ENCODE results near the gene RHBG.

Gene RHBG

DNA sequence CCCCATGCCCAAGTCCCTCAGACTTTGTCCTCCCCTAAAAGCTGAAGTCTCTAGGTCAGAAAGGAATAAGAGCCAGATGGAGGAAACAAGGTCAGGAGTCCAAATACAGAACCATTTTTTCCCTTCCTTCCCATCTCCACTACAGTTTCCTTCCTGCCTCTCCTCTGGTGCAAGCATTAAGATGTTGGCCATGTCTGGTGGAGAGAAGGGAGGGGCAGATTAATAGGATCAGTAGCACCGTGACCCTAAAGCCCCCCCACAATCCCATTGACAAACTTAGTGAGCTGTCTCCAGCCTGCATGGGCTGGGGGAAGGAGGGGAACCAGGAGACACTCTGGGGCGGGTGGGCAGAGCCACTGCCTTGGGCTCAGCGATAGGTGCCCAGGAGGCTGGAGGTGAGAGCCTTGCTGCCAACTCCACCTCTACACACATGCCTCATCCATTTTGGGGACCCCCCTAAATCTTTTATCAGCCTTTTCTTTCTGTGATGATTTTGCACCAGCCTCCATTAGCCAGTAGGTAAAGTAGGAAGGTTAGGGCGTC is 59.8 kb downstream of the RHBG start:
- no peak for DNase-seq

DNA sequence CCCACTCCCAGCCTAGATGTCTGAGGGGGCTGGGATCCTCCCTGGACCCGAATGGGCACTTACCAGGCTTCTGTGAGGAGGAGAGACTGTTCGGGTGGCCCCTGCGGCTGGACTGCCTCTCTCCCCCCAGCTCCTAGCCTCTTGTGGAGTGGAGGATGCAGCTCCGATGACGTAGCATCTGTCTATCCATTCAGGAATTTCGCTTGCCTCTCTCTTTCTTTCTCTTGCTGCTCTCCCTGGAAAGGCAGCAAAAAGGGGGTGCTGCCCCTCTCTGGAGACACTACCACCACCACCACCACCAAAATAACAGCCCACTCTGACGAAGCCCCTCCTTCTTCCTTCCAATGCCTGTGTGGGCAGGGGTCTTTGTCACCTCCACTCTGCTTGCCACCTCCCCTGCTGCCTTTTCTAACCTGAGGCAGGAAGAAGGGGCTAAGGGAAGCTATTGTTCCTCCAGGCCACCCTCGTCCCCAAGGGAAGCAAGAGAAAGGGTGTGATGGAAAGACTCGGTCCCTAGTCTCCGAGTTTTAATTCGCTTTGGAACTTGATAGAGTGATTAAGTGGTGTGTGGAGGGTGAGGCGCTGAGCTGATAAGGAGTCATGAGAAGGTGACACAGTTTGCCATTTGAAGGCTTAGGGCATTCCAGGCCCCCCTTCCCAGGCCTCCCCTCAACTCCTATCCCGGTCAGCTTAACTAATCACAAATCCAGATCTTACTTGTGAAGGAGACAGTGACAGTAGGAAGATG is 60.5 kb downstream of the RHBG start:
- DNase-seq: no peak

DNA sequence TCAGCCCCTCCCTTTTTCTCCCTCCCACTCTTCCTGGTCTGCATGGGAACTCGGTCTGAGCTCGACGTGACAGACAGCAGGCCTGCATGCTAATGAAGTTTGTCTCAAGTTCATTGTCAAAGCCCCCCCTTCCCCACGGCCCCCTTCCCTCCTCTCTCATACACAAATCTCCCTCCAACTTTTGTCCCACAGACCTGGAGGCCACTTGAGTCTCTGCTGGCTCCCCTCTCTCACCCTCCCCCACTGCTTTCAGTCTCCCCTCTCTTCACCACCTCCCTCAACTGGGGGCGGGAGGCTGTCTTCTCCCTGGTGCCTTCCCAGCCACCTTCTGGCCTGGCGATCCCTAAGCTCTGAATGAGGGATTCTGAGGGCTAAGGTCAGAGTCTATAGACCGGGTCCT is 61.3 kb downstream of the RHBG start:
- no peak for DNase-seq

DNA sequence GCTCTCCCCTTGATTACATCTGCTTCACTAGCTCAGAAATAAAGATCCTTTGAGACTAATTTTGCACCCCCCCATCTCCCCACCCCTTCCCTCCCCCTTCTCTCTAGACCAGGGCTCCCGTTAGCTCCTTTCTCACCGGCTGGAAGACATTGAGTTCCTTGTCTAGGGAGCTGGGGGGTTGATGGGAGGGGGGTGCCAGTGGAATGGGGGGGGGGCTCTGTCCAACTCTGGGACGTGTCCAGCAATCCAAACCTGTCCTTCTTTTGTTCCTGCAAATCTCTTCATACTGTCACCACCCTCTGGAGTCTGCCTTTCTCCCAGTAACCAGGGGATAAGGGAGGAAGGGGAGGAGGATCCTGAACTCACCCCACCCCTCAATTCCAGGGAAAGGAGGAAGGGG is 61.9 kb downstream of the RHBG start:
- no peak for DNase-seq

DNA sequence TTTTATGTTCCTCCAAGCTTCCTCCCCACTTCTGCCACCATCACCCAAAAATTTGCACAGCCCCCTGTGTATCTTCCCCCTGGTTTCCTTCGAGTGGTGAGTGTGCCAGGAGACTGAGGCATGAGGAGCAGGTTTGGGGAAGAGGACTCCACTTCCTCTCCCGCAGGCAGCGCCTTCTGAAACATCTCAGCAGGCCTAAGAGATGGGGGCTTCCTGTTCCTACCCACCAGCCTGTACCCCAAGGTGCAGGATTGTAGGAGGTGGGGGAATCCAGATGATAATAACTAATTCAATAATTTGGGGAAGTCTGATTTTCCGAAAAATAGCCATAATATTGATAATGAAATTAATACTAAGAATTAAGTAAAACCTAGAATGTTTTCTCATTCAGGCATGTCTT is 62.4 kb downstream of the RHBG start:
- no peak for DNase-seq

DNA sequence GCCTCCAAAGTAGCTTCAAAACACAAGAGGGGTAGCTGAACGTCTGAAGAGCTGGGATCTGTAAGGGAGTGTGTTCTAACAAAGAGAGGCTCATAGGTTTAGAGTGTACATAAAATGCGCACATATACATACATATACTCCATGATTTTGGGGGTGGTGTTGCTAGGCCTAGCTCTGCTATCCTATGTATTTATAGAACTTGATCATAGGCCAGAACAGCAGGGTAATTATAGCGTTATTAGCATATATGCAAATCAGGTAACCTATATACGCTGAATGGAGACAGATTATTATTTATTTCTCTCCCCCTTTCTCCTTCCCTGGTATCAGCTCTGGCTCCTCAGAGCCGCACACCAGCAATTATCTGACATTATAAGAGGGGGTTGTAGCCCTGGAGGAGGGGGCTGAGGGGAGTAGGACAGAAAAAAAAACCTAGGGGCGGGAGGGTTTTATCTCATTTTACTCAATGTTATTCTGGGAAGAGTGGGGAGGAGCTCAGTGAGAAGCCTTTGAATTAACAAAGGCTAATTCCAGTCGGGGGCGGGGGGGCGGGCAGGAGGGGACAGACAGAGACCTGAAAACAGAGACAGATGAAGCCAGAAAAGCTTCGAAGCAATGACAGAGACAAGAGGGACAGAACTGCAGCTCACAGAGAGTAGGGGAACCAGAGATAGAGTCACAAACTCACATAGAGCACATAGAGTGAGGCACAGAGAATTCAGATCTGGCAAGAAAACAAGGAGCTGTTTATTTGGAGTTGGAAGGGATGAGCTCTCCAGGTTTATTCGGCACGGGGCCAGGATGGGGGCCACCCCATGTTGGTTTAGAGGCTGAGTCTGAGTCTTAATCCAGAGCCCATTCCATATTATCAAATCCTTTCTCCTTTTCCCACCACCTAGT is 63.0 kb downstream of the RHBG start:
- no peak for DNase-seq

DNA sequence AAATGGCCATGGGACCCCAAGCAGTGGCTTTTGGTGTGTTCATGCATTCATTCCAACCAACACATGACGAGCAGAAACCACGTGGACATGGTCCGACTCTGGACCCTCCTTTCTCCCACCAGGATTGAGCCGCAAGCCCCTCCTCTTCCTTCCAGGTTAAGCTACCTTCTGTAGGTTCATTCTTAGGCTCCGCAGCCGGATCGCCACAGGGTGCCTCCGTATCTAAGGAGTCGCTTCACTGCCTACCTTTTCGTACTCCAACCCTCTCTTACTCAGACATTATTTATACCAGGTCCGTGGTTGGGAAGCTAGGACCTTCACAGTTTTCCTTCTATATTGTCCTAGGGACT is 63.6 kb downstream of the RHBG start:
- DNase-seq: no peak

DNA sequence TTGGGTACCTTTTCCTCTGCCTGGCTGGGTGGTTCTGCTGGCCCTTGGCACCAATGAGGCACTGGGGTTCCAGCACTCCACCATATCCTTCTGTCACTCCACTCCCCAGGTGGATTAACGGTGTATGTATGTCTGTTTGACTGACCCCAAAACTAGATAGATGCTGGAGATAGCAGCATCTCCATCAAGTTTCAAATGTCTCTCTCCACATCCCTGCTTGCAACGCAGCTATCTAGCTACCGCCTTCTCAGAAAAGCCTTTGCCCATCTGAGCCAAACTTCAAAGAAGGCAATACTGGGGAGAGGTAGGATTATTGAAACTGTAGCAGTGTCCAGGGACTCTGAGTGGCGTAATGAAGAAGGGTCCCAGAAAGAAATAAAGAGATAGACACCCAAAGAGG is 64.0 kb downstream of the RHBG start:
- DNase-seq: no peak

DNA sequence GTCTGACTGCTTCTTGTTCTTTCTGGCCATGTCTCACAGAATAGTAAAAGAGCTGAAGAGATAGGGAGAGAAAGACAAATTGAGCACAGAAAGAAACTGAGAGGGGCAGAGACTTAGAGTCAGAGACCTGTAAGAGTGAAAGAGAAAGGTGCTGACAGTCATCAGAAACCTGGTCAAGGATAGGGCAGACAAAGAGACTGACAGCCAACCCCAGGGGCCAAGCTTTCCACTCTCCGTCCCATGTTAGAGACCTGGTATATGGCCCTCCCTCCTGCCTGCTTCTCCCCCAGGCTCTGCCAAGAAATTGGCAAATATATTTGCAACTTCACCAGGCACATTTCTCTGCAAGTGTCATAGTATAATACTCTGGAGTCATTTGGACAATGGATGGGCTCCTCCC is 64.6 kb downstream of the RHBG start:
- no peak for DNase-seq

Data from CD4-positive, alpha-beta T cell treated with Interleukin-10 for 1 hour (primary cell).